Activated CD8-positive, alpha-beta T cell treated with anti-CD3 and anti-CD28 coated beads for 36 hours (primary cell): ENCODE data around the gene PAMR1. TPM values are rescaled to one million over a fixed set of nuclear protein-coding genes. Genes with fewer than 3 reads are reported as not detected.

Experiments
- ATAC-seq: fragments of 200-7000 bp; cut with Tn5 transposase; one replicate; pipeline ENCODE4 v1.10.0; 2021; ENCODE audit warnings: mild to moderate bottlenecking, moderate library complexity
- CTCF ChIA-PET: fragments of 350-600 bp; sonication (Branson Sonifier 250); formaldehyde crosslinking; loops from one replicate; lab custom pipeline; 2021; ENCODE audit warnings: antibody characterized with exemption; lab: Charles Lee
- POLR2A ChIA-PET: fragments of 350-600 bp; sonication (Branson Sonifier 250); formaldehyde crosslinking; loops from one replicate; lab custom pipeline; 2021; ENCODE audit warnings: antibody characterized with exemption; lab: Charles Lee
- DNase-seq: peaks from one replicate; pipeline ENCODE4 v3.0.0-alpha.2; 2020
- H3K27ac Mint-ChIP-seq: one replicate; pipeline ENCODE4 v1.8.0; 2021; ENCODE audit warnings: mild to moderate bottlenecking, mixed read lengths
- H3K27me3 Mint-ChIP-seq: one replicate; pipeline ENCODE4 v1.8.0; 2021; ENCODE audit warnings: mixed read lengths
- H3K36me3 Mint-ChIP-seq: one replicate; pipeline ENCODE4 v1.8.0; 2021; ENCODE audit warnings: low read depth, mixed read lengths
- H3K4me1 Mint-ChIP-seq: one replicate; pipeline ENCODE4 v1.8.0; 2021; ENCODE audit warnings: low read depth, mixed read lengths
- H3K4me3 Mint-ChIP-seq: one replicate; pipeline ENCODE4 v1.8.0; 2021; ENCODE audit warnings: mild to moderate bottlenecking, moderate library complexity, mixed read lengths
- H3K9me3 Mint-ChIP-seq: one replicate; pipeline ENCODE4 v1.8.0; 2021; ENCODE audit warnings: mixed read lengths
- CTCF ChIP-seq: fragments of 200-600 bp; IDR thresholded peaks from one replicate; pipeline ENCODE4 v1.8.0; 2022; ENCODE audit warnings: antibody characterized with exemption, mild to moderate bottlenecking
- intact Hi-C: fragments of 100-400 bp; cut with micrococcal nuclease; formaldehyde crosslinking; loops from one replicate; pipeline ENCODE4 v1.10.0; 2022
- total RNA-seq, 2 experiments: library from RNA; stranded (reverse); gene quantifications; one replicate each; pipeline ENCODE4 v1.2.3, GENCODE V29; 2021

The PAMR1 gene
- total RNA-seq, 2 experiments from 2014 or later, result not detected

GRCh38 chr11:35566181-35566580, 40.8 kb upstream of the PAMR1 start:
- intact Hi-C loops, result no loop called here
- Mint-ChIP-seq H3K27ac (no peak overlapping the region), H3K4me3 (no peak overlapping the region), H3K27me3 (peaks cover 18% of the 10 kb centered on the region), H3K9me3 (peaks cover 3% of the 10 kb centered on the region), H3K4me1 (no peaks in the 10 kb centered on the region), H3K36me3 (no peaks in the 10 kb centered on the region)
- ChIA-PET CTCF (interaction anchor here (0.8 kb wide), 1 partner anchor 256 kb away, joined by 3 read pairs; no protein-coding TSS in a partner anchor), POLR2A (no interaction called here)
- no peak for ATAC-seq
- TF ChIP-seq CTCF, result no peak
- DNase-seq, result no peak

- ATAC-seq (no peak), DNase-seq (no peak)
- no peaks in the 10 kb centered on the region for H3K36me3 Mint-ChIP-seq
- no peak overlapping the region for H3K4me3 Mint-ChIP-seq
- CTCF ChIA-PET, result no interaction called here
- H3K4me1 Mint-ChIP-seq, result no peaks in the 10 kb centered on the region
- H3K27ac Mint-ChIP-seq, result no peak overlapping the region
- POLR2A ChIA-PET, result no interaction called here
- H3K27me3 Mint-ChIP-seq, result peaks cover 26% of the 10 kb centered on the region
- H3K9me3 Mint-ChIP-seq, result peaks cover 3% of the 10 kb centered on the region
- TF ChIP-seq CTCF, result no peak
- intact Hi-C loops, result no loop called here
These were observed 38.8 kb upstream of the PAMR1 start for GRCh38 chr11:35564245-35564595.

GRCh38 chr11:35563484-35564244, 38.2 kb upstream of the PAMR1 start:
- ATAC-seq (no peak), DNase-seq (no peak)
- Mint-ChIP-seq H3K9me3 (no peaks in the 10 kb centered on the region), H3K4me3 (no peak overlapping the region), H3K4me1 (no peaks in the 10 kb centered on the region), H3K36me3 (no peaks in the 10 kb centered on the region), H3K27ac (no peak overlapping the region), H3K27me3 (peaks cover 24% of the 10 kb centered on the region)
- intact Hi-C loops, result no loop called here
- POLR2A ChIA-PET, result no interaction called here
- CTCF ChIA-PET, result no interaction called here
- TF ChIP-seq CTCF, result no peak

GRCh38 chr11:35559949-35560348, 34.5 kb upstream of the PAMR1 start:
- no peak for ATAC-seq
- Mint-ChIP-seq H3K9me3 (no peaks in the 10 kb centered on the region), H3K36me3 (no peaks in the 10 kb centered on the region), H3K4me3 (no peak overlapping the region), H3K27me3 (peaks cover 18% of the 10 kb centered on the region), H3K27ac (no peak overlapping the region), H3K4me1 (no peaks in the 10 kb centered on the region)
- ChIA-PET CTCF (no interaction called here), POLR2A (no interaction called here)
- TF ChIP-seq CTCF, result no peak
- DNase-seq, result no peak
- intact Hi-C loops, result no loop called here

GRCh38 chr11:35558513-35558912, 33.1 kb upstream of the PAMR1 start:
- Mint-ChIP-seq H3K27ac (no peak overlapping the region), H3K4me3 (no peak overlapping the region), H3K27me3 (peaks cover 22% of the 10 kb centered on the region), H3K36me3 (no peaks in the 10 kb centered on the region), H3K9me3 (no peaks in the 10 kb centered on the region), H3K4me1 (no peaks in the 10 kb centered on the region)
- ChIA-PET POLR2A (interaction anchor here (0.7 kb wide), 1 partner anchor 10 kb away, joined by 4 read pairs; no protein-coding TSS in a partner anchor), CTCF (no interaction called here)
- TF ChIP-seq CTCF, result no peak
- ATAC-seq (no peak), DNase-seq (no peak)
- intact Hi-C loops, result no loop called here
